HEK293T (cell line): ENCODE measurements around the gene CPN1.
"Not testable (repeated sequence)": the region's sequence is repeated elsewhere in the genome, so short reads cannot be mapped to it uniquely, and the experiment has no call there.

ENCODE experiments used
- CTCF ChIA-PET: fragments of 350-600 bp; formaldehyde crosslinking; extraction: SDS; loops from one replicate; lab custom pipeline; 2021; ENCODE audit warnings: antibody characterized with exemption, inconsistent platforms; lab: Yijun Ruan, JAX
- POLR2A ChIA-PET: fragments of 350-600 bp; formaldehyde crosslinking; extraction: SDS; loops from one replicate; lab custom pipeline; 2020; ENCODE audit warnings: antibody characterized with exemption, inconsistent platforms; lab: Yijun Ruan, JAX
- DNase-seq: peaks from one replicate; pipeline ENCODE4 v3.0.0; 2012; ENCODE audit warnings: mixed read lengths; ENCODE audit errors: extremely low spot score
- ARNT ChIP-seq: fragments of 450-650 bp; IDR thresholded peaks from 2 replicates; pipeline ENCODE4 v1.6.1; 2017; ENCODE audit warnings: mild to moderate bottlenecking
- BHLHE40 ChIP-seq: fragments of 450-650 bp; IDR thresholded peaks from 2 replicates; pipeline ENCODE4 v1.6.1; 2016; ENCODE audit warnings: mild to moderate bottlenecking, moderate library complexity, borderline replicate concordance
- CTBP1 ChIP-seq: fragments of 450-650 bp; IDR thresholded peaks from 2 replicates; pipeline ENCODE4 v1.6.1; 2016; ENCODE audit warnings: borderline replicate concordance
- ELF4 ChIP-seq: fragments of 450-650 bp; IDR thresholded peaks from 2 replicates; pipeline ENCODE4 v1.6.1; 2017; ENCODE audit warnings: antibody characterized with exemption
- FOXA1 ChIP-seq: fragments of 450-650 bp; IDR thresholded peaks from 2 replicates; pipeline ENCODE4 v1.6.1; 2016; ENCODE audit warnings: mild to moderate bottlenecking
- FOXK2 ChIP-seq: fragments of 450-650 bp; IDR thresholded peaks from 2 replicates; pipeline ENCODE4 v1.6.1; 2016; ENCODE audit warnings: mild to moderate bottlenecking
- FOXM1 ChIP-seq: fragments of 450-650 bp; IDR thresholded peaks from 2 replicates; pipeline ENCODE4 v1.6.1; 2017; ENCODE audit warnings: mild to moderate bottlenecking, borderline replicate concordance
- HDGF ChIP-seq: fragments of 450-650 bp; IDR thresholded peaks from 2 replicates; pipeline ENCODE4 v1.6.1; 2017; ENCODE audit warnings: antibody characterized with exemption, borderline replicate concordance
- L3MBTL2 ChIP-seq: fragments of 450-650 bp; conservative IDR thresholded peaks from 2 replicates; pipeline ENCODE4 v1.6.1; 2016; ENCODE audit warnings: mild to moderate bottlenecking
- LEF1 ChIP-seq: fragments of 450-650 bp; IDR thresholded peaks from 2 replicates; pipeline ENCODE4 v1.6.1; 2017; ENCODE audit warnings: mild to moderate bottlenecking, borderline replicate concordance
- NFRKB ChIP-seq: fragments of 450-650 bp; IDR thresholded peaks from 2 replicates; pipeline ENCODE4 v1.6.1; 2016; ENCODE audit warnings: mild to moderate bottlenecking, moderate library complexity
- SP1 ChIP-seq: fragments of 450-650 bp; IDR thresholded peaks from 2 replicates; pipeline ENCODE4 v1.6.1; 2017
- SUZ12 ChIP-seq: fragments of 450-650 bp; IDR thresholded peaks from 2 replicates; pipeline ENCODE4 v1.6.1; 2016; ENCODE audit warnings: mild to moderate bottlenecking
- TARDBP ChIP-seq: fragments of 450-650 bp; IDR thresholded peaks from 2 replicates; pipeline ENCODE4 v1.6.1; 2016
- ZNF384 ChIP-seq: fragments of 450-650 bp; IDR thresholded peaks from 2 replicates; pipeline ENCODE4 v1.6.1; 2016
- TF ChIP-seq, protein P1 (sequence below): fragments of 450-650 bp; IDR thresholded peaks from 2 replicates; pipeline ENCODE4 v1.6.1; 2016

CPN1 gene

DNA sequence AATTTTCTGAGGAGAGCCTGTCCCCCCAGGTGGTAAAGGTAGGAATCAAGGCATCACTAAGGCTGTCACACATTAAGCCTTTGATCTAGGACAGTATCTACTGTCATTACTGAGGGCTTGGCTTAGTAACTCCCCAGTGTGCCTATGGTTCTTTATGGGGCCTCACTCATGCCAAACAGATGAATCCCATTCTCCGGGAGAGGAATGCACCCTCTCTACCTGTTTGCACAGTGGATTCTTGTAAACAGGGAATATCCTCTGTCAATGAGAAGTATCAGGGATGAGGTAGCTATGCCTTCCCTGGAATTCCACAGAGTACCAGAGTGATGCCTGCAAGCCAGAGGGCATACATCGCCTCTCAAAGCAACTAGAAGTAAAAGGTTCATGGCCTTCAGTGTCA lies 3.9 kb upstream of the CPN1 start:
- ChIA-PET POLR2A (no interaction called here), CTCF (no interaction called here)
- DNase-seq: no peak
- TF ChIP-seq CTBP1 (no peak), LEF1 (no peak), ARNT (no peak), SP1 (no peak), FOXK2 (no peak), BHLHE40 (no peak), TARDBP (no peak), SUZ12 (no peak), HDGF (no peak), L3MBTL2 (no peak), FOXA1 (no peak), NFRKB (no peak), ELF4 (no peak), ZNF384 (no peak), FOXM1 (no peak)
- TF ChIP-seq, protein P1, sequence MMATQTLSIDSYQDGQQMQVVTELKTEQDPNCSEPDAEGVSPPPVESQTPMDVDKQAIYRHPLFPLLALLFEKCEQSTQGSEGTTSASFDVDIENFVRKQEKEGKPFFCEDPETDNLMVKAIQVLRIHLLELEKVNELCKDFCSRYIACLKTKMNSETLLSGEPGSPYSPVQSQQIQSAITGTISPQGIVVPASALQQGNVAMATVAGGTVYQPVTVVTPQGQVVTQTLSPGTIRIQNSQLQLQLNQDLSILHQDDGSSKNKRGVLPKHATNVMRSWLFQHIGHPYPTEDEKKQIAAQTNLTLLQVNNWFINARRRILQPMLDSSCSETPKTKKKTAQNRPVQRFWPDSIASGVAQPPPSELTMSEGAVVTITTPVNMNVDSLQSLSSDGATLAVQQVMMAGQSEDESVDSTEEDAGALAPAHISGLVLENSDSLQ: no peak

DNA sequence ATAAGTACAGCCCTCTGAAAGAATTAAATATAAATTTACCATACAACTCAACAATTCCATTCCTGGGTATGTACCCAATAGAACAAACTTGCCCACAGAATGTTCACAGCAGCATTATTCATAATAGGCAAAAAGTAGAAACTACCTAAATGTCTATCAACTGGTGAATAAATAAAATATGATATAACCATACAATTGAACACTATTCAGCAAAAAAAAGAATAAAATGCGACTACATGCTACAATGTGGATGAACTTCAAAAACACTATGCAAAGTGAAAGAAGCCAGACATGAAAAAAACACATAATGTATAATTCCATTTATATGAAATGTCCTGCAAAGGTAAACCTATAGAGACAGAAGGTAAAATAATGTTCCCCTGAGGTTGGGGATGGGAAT lies 2.0 kb upstream of the CPN1 start:
- CTCF ChIA-PET: no interaction called here
- no peak for TF ChIP-seq FOXM1
- TF ChIP-seq FOXA1: no peak
- no peak for TF ChIP-seq LEF1
- TF ChIP-seq ELF4: no peak

DNA sequence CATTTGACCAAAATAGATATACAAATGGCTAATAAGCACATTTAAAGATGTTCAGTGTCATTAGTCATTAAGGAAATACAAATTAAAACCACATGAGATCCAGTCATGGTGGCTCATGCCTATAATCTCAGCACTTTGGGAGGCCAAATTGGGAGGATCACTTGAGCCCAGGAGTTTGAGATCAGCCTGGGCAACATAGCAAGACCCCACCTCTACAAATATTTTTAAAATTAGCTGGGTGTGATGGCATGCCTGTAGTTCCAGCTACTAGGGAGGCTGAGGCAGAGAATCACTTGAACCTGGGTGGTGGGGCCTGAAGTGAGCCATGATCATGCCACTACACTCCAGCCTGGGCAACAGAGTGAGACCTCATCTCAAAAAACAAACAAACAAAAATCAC lies 607 bp upstream of the CPN1 start:
- POLR2A ChIA-PET, DNase-seq, CTCF ChIA-PET: not testable (repeated sequence)

More for the DNA sequence above, 2.0 kb upstream of the CPN1 start:
- DNase-seq: no peak
- POLR2A ChIA-PET: no interaction called here

DNA sequence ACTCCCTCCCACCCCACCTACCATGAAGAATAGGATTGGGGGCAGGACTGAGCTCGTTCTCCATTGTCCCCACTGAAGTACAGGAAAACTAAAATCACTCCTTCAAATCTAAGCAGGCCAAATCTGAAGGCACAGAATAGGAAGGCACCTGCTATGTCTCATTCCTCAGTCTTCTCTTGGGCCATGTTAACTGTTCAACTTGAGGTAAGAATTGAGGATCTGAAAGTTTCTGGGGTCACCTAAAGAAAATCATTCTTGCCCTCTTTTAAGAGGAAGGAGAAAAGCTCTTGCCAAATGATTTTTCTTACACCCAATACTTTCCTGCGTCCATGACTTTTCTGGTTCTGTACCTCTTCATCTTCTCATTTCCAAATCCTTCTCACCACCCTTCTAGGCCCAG lies 4.9 kb downstream of the CPN1 start:
- TF ChIP-seq L3MBTL2: no peak
- DNase-seq: no peak
- POLR2A ChIA-PET: no interaction called here
- CTCF ChIA-PET: no interaction called here

DNA sequence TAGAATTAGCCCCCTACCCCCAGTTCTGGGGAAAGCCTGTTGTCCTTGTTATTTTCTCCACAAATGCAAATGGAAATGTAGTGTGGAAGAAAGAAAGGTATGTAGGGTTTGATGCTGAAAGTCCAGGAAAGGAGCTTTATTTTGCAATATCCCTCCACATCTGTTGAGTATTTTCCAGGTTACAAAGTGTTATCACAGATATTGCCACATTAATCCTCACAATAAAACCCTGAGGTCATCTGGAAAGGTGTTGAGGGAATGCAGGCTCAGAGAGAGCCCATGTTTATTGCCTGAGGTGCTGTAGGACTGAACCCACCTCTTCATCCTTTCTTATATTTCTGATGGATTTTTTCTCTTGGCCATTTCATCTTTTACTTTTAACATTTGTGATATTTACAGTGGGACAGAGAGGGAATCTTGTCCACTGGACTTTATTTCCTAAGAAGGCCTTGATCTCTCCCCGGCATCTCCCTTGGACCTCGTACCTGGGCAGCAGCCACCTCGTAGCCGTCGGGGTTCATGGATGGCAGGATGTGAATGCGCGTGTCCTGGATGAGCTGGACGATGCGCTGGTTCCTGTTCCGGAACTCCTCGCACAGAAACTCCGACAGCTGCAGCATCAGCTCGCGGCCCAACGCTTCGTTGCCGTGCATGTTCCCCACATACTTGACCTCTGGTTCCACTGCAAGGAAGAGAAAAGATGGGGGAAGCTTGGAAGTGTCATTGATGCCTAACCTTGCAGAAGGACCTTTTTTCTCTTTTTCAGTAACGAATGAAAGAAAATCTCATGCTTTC lies 6.0 kb downstream of the CPN1 start:
- no peak for TF ChIP-seq FOXK2
- no peak for TF ChIP-seq FOXM1
- TF ChIP-seq ELF4: no peak
- no peak for TF ChIP-seq SP1
- TF ChIP-seq NFRKB: no peak
- no peak for TF ChIP-seq FOXA1
- no peak for TF ChIP-seq CTBP1
- no peak for TF ChIP-seq SUZ12
- TF ChIP-seq L3MBTL2: no peak
- TF ChIP-seq, protein P1: no peak
- TF ChIP-seq HDGF: no peak
- no peak for TF ChIP-seq ZNF384
- no peak for TF ChIP-seq TARDBP
- no peak for TF ChIP-seq LEF1
- TF ChIP-seq BHLHE40: no peak
- TF ChIP-seq ARNT: no peak
- no peak for DNase-seq
- ChIA-PET CTCF (no interaction called here), POLR2A (no interaction called here)

DNA sequence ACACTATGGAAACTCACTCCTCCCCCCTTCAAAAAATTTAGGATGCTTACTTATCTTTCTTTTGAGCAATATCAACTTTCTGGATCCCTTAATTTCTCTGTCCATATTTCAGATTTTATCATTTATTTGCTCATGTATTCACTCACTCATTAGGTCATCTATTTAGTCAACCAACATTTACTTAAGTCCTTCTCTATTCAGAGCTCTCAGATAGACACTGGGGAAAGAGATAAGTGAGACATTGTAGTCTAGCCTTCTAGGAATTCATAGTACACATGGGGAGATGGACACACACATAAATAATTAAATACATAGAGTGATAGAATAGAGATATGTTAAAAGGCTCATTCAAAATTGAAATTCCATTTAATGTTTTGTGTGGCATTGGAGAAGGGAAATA lies 9.2 kb downstream of the CPN1 start:
- no peak for TF ChIP-seq FOXK2
- TF ChIP-seq FOXM1: no peak
- TF ChIP-seq CTBP1: no peak
- TF ChIP-seq, protein P1: no peak
- TF ChIP-seq ZNF384: no peak
- no peak for TF ChIP-seq TARDBP
- no peak for TF ChIP-seq FOXA1
- TF ChIP-seq L3MBTL2: no peak
- TF ChIP-seq NFRKB: no peak
- TF ChIP-seq HDGF: no peak
- no peak for TF ChIP-seq SUZ12
- TF ChIP-seq ELF4: no peak
- POLR2A ChIA-PET: no interaction called here
- CTCF ChIA-PET: no interaction called here
- DNase-seq: no peak

DNA sequence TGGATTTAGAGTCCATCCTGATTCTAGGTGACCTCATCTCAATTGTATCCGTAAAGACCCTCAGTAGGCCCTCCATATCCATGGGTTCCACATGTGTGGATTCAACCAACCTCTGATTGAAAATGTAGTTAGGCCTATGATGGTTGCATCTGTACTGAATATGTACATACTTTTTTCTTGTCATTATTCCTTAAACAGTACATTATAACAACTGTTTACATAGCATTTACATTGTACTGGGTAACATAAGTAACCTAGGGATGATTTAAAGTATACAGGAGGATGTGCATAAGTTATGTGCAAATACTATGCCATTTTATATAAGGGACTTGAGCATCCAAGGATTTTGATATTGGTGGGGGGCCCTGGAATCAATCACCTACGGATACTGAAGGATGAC lies 10.1 kb downstream of the CPN1 start:
- TF ChIP-seq TARDBP: no peak
- TF ChIP-seq SUZ12: no peak
- no peak for TF ChIP-seq ARNT
- TF ChIP-seq BHLHE40: no peak
- no peak for TF ChIP-seq FOXK2
- TF ChIP-seq L3MBTL2: no peak
- TF ChIP-seq ZNF384: no peak
- TF ChIP-seq, protein P1: no peak
- TF ChIP-seq FOXA1: no peak
- TF ChIP-seq SP1: no peak
- no peak for TF ChIP-seq FOXM1
- no peak for TF ChIP-seq NFRKB
- TF ChIP-seq HDGF: no peak
- TF ChIP-seq CTBP1: no peak
- no peak for TF ChIP-seq LEF1
- no peak for TF ChIP-seq ELF4
- CTCF ChIA-PET: no interaction called here
- POLR2A ChIA-PET: no interaction called here

More for the DNA sequence above, 10.1 kb downstream of the CPN1 start:
- DNase-seq: no peak
